ENCODE measurements around the gene IFIT5.

- TF ChIP-seq, protein P1, sequence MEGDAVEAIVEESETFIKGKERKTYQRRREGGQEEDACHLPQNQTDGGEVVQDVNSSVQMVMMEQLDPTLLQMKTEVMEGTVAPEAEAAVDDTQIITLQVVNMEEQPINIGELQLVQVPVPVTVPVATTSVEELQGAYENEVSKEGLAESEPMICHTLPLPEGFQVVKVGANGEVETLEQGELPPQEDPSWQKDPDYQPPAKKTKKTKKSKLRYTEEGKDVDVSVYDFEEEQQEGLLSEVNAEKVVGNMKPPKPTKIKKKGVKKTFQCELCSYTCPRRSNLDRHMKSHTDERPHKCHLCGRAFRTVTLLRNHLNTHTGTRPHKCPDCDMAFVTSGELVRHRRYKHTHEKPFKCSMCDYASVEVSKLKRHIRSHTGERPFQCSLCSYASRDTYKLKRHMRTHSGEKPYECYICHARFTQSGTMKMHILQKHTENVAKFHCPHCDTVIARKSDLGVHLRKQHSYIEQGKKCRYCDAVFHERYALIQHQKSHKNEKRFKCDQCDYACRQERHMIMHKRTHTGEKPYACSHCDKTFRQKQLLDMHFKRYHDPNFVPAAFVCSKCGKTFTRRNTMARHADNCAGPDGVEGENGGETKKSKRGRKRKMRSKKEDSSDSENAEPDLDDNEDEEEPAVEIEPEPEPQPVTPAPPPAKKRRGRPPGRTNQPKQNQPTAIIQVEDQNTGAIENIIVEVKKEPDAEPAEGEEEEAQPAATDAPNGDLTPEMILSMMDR (IDR thresholded peaks at IDR 0.05): no peak
- TF ChIP-seq POLR2A (IDR thresholded peaks at IDR 0.05): no peak
Measured at GRCh38 chr10:89431977-89432376, 17.6 kb downstream of the IFIT5 start.
